Fibroblast of mammary gland (primary cell): ENCODE data around the gene TUFT1.

Source experiments
- DNase-seq: peaks from one replicate; pipeline ENCODE4 v3.0.0-alpha.2; 2010; ENCODE audit warnings: low read depth
- H3K4me3 ChIP-seq: 2 replicates; pipeline ENCODE4 v1.5.1; 2011; ENCODE audit warnings: low read depth, mild to moderate bottlenecking, low read length, moderate library complexity; ENCODE audit not compliant: control insufficient read depth
- CTCF ChIP-seq: conservative IDR thresholded peaks from 2 replicates; pipeline ENCODE4 v1.5.1; 2011; ENCODE audit warnings: low read depth, low read length, inconsistent platforms; ENCODE audit not compliant: control insufficient read depth, insufficient read depth

The TUFT1 gene

GRCh38 chr1:151511636-151512215 is 28.4 kb upstream of the TUFT1 start:
- TF ChIP-seq CTCF = no peak
- DNase-seq = no peak

GRCh38 chr1:151512326-151512725 is 27.8 kb upstream of the TUFT1 start:
- DNase-seq = no peak
- TF ChIP-seq CTCF = no peak
- no peak overlapping the region for H3K4me3 ChIP-seq

More at GRCh38 chr1:151511636-151512215, 28.4 kb upstream of the TUFT1 start:
- peak overlapping the region; percentile 39 for H3K4me3 ChIP-seq

GRCh38 chr1:151512801-151513625 is 27.1 kb upstream of the TUFT1 start:
- TF ChIP-seq CTCF = no peak
- H3K4me3 ChIP-seq = no peak overlapping the region
- DNase-seq = no peak

GRCh38 chr1:151513626-151514121 is 26.4 kb upstream of the TUFT1 start:
- peak; percentile 19 for DNase-seq
- H3K4me3 ChIP-seq = no peak overlapping the region
- TF ChIP-seq CTCF = no peak

GRCh38 chr1:151514366-151514765 is 25.7 kb upstream of the TUFT1 start:
- DNase-seq = no peak
- TF ChIP-seq CTCF = no peak
- no peak overlapping the region for H3K4me3 ChIP-seq

GRCh38 chr1:151515265-151515664 is 24.8 kb upstream of the TUFT1 start:
- H3K4me3 ChIP-seq = no peak overlapping the region
- DNase-seq = no peak
- no peak for TF ChIP-seq CTCF
